NCI-H82 (cell line): ENCODE data around the gene OSMR.

Experiments used
- DNase-seq: peaks from one replicate; lab custom pipeline; 2025; lab: John Stamatoyannopoulos, UW

The OSMR gene

DNA sequence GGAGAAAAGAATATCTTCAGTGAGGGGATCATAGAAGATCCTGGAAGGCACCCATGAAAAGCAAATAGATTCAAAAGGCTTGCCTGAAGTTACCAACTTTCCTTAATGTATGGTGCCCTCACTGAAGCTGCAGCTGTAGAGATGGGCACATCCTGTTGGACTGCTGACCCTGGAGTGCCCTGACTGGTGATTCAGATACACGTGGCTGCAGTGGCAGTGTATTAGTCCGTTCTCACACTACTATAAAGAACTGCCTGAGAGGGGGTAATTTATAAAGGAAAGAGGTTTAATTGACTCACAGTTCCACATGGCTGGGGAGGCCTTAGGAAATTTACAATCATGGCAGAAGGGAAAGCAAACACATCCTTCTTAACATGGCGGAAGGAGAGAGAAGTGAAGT lies 80.3 kb downstream of the OSMR start:
- no peak for DNase-seq

DNA sequence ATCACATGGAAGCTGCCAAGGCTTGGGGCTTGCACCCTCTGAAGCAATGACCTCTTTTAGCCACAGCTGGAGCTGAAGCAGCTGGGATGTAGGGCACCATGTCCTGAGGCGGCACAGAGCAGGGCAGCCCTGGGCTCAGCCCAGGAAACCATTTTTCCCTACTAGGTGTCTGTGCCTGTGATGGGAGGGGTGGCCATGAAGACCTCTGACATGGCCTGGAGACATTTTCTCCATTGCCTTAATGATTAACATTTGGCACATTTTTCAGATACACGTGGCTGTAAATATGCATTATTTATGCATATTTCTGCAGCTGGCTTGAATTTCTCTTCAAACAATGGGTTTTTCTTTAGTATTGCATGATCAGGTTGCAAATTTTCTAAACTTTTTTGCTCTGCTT lies 81.7 kb downstream of the OSMR start:
- no peak for DNase-seq

DNA sequence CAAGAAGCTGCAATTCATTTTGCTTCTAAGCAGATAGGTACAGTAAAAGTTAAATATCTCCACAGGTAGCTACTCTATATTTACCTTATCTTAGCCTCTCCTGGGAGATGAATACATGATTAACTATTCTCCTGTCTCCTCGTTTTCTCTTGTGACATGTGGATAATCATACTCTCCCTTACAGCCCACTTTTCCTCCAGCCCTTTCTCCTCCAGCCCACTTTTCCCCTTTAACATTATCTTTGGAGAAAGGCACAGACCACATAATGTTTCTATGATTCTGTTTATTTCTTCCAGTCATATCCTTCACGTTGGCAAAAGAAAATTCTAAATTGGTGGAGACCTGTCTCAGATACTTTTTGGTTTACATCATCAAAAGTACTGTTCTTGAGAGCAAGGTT lies 84.0 kb downstream of the OSMR start:
- DNase-seq = no peak

DNA sequence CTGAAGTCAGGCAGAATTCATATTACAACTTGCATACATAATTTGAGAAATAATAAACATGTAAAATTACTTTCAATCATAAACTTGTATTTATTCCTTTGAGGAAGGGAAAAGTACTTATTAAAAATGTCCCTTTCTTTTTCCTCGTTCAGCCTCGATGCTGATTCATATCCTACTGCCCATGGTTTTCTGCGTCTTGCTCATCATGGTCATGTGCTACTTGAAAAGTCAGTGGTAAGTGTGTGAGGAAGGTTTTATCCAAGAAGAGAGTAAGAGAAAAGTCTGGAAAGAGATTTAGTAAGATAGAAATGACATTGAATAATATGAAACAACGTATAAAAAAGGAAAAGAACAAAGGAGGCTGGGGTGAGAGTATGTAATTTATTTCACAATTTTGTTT lies 85.9 kb downstream of the OSMR start:
- DNase-seq = no peak

DNA sequence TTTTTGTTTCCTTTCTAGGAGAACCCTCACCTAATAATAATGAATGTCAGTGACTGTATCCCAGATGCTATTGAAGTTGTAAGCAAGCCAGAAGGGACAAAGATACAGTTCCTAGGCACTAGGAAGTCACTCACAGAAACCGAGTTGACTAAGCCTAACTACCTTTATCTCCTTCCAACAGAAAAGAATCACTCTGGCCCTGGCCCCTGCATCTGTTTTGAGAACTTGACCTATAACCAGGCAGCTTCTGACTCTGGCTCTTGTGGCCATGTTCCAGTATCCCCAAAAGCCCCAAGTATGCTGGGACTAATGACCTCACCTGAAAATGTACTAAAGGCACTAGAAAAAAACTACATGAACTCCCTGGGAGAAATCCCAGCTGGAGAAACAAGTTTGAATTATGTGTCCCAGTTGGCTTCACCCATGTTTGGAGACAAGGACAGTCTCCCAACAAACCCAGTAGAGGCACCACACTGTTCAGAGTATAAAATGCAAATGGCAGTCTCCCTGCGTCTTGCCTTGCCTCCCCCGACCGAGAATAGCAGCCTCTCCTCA lies 87.1 kb downstream of the OSMR start:
- no peak for DNase-seq

DNA sequence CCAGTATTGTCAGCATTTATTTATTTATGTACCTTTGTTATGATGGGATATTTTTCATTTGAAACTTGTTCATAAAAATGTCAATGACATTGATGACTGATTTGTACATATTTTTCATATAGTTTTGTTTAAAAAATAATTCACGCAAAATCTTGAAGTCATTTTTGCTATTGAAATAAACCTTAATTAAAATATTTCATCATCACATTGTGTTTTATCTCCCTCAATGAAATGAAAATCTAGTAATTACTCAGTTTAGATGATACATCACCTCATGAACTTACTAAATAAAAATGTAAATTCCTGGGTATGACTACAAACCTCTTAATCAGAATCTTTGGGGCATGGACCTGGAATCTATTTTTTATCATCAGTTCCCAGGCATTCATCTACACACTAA lies 89.6 kb downstream of the OSMR start:
- no peak for DNase-seq

DNA sequence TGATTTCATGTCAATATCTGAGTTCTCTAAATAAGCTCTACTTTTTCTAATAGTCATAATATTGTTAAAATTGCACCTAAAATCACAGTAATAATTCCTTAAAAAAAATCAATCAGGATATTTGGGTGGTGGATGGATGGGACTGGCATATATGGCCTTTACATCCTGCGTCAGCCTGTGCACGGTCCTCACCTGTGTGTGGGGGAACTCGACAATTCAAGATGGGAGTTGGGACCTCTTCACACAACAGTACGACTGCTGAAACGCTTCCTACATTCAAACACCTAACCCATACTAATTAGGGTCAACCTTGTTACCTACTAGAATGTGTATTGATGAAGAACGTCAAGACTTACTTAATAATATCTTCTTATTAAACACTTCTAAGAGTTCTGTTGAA lies 90.5 kb downstream of the OSMR start:
- DNase-seq = no peak

DNA sequence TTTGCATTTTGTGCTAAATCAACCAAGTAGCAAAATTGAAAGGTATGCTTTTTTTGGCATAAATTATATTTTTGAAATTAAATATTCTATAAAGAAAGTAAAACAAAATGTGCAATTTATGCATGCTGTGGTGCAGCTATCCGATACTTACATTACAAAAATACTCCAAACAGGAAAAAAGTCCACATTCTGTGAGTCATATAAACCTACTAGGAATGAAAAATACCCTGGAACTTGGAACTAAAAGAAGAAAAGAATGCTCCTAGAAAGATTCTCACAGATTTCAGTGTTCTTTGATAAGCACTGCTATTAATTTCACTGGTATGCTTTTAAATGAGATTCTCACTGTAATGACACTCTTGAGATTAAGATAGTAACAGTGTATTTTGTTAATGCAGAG lies 92.6 kb downstream of the OSMR start:
- DNase-seq = no peak

DNA sequence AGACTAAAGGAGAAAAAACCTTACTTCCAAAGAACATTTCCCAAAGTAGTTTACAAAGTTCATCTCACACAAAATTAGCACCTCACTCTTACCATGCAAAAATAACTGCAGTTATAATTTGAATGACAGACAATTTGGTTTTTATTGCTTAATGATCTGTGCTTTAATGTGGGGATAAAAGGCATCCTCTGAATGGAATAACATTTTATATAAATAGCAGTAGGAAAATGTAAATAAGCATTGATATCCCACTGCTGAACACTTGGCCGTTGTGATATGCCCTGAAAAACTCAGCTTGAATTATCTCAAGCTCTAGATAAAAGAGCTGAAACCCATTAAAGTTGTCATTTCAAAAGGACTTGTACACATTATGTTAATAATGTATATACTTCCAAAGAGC lies 93.2 kb downstream of the OSMR start:
- no peak for DNase-seq

DNA sequence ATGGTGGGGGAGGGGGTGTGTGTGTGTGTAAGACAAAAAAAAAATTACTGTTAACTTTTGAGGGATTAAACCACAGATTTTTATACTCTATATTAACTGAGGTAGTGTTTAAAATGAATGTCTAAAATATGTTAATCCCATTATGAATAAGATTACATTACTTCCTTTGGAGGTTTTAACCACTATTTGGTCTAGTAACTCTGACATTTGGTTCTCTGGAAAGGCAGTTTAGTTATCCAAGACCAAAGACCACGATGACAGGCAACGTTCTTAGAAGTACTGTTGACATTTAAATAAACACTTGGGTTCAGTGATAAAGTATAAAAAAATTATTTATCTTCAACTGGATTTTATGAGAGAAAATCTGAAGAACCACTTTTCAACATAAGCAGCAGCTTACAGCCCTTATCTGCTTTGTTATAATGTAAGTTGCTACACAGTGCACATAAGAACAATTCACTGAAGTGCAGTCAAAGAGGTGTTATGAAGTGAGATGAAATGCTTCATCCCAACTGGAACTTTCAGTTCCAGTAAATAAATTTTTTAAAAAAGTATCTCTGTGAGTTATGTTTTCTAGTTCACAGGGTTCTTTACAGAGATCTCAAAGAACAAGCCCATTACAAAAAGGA lies 94.5 kb downstream of the OSMR start:
- no peak for DNase-seq

DNA sequence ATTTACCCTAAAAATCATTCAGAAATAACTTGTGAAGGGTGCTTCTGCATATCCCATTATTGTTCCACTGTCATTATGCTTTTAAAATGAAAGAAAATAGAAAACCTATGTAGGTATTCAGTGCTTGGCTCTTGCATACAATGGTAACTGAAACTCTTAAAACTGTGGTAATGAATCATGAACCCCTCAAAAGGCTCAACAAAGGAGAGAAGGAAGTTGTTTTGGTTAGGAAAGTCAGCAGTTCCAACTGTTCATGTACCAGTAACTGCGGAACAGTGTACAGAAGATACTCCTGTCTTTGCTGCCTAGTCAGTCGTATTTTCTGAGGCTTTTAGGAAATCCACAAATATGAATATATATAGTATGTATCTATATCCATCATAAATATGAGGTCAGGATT lies 96.1 kb downstream of the OSMR start:
- no peak for DNase-seq

DNA sequence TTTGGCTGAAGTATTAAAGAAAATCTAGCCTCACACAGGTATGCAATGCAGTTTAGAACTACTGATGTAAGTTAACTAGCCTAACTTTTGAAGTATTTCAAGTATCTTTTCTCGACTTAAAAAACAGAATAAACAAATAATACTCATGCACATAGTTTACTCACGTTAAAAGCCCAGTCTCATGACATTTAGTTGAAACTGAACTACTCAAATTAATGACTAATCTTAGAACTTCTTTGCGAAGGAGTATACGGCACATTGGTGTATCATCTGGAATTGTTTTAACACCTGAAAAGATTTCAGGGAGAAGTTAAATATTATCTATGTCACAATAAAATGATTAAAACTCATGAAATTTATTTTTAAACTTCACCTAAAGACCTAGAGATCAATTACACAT lies 98.5 kb downstream of the OSMR start:
- no peak for DNase-seq

DNA sequence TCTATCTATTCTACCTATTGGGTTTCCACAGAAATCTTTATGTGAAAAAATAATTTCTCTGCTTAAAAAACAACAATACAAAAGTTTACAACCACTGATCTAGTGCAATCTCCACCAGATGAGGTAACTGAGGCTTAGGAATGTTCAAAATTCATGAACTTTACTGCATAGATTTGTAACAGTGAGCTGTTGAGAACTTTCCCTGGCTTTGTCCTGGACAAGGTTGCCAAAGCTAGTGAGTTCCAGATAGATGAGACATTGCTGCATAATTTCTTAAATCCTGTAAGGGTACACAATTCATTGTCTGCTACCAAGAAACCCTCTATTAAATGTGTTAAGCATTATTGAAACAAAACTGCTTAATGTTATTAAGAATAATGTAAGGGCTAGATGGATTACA lies 102.7 kb downstream of the OSMR start:
- DNase-seq = no peak

DNA sequence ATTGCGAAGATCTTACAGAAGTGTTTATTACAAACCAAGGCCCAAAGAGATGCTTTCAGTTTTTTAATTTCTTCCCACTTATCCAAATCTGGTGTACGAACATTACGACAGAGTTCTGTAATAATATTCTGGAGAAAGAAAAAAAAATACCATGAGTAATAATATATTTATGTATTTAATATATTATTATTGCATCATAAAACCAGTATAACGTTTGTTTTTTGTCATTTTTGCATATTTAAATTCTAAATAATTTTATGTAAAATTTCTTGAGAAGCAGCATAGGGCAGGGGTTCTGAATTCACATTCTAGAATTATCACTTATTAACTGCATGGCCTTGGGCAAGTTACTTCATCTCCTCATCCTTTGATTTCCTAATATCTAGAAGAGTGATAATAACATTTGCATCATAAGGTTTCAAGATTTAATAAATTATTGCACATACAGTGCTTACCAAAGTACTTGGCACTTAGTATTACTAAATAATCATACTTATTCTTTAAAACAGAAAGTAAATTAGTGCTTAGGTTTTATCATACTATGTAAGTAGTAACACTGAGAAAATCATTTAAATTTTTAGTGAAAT lies 107.7 kb downstream of the OSMR start:
- DNase-seq = no peak

DNA sequence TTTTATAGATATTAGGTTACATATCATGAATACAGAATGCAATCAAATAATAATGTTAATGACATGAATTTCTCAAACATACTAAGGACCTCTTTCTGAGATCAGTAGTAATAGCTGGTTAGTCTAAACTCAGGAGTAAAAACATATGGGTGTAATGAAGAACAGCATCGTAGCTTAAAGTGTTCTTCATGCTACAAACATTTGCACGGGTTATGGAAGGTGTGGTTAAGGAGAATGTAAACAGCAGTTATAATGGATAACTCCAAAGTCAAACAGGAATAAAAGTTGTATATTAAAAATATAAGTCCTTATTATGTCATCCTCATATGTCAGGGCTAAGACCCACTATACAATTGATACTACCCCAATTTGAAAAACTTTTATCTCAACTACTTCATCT lies 115.9 kb downstream of the OSMR start:
- no peak for DNase-seq

DNA sequence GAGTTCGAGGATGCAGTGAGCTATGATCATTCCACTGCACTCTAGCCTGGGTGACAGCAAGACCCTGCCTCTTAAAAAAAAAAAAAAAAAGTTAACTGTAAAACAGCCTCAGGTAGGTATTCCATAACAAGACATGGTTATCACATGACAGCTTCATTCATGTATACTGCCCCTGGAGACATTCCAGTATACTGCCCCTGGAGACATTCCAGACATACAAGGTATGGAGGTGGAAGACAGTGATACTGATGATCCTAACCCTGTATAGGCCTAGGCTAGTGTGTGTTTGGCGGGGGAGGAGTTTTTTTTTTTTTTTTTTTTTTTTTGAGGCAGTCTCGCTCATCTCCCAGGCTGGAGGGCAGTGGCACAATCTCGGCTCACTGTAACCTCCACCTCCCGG lies 122.9 kb downstream of the OSMR start:
- DNase-seq = no peak

DNA sequence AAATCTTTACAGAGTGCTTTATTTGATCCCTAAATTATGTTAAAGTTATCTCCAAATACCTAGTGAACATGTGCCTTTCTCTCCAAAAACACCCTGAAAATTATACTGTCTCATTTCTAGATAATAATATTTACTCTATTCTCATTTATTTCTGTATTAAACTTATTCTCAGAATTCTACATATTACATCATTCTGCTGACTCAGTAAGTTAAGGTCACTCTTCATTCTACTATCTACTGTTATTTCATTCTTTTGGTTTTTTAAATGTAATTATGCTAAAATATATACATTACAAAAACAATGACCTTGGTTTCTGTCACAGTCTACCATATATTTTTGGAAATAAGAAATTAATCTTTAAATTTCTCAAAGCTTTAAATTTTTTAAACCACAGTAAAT lies 132.2 kb downstream of the OSMR start:
- no peak for DNase-seq

DNA sequence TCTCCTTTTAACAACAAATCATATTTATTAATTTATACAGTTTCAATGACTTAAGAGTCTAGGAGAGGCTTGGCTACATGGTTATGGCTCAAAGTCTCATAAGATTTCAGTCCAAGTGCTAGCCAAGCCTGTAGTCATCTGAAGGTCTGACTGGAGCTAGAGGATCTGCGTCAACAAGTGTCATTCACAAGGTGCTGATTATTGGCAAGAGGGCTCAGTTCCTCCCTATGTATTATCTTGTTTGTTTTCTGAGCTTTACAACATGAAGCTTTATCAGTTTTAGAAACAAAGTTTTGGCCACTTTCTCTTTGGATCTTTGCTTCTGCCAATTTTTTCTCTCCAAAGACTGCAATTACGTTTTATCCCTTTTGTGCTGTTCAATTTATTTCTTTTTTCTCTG lies 133.7 kb downstream of the OSMR start:
- DNase-seq = no peak
